SW480 (cell line): ENCODE data around the gene PLPPR1.

ENCODE experiments used
- DNase-seq: peaks from one replicate; pipeline ENCODE4 v3.0.0-alpha.2; 2016; ENCODE audit warnings: low spot score

The PLPPR1 gene

DNA sequence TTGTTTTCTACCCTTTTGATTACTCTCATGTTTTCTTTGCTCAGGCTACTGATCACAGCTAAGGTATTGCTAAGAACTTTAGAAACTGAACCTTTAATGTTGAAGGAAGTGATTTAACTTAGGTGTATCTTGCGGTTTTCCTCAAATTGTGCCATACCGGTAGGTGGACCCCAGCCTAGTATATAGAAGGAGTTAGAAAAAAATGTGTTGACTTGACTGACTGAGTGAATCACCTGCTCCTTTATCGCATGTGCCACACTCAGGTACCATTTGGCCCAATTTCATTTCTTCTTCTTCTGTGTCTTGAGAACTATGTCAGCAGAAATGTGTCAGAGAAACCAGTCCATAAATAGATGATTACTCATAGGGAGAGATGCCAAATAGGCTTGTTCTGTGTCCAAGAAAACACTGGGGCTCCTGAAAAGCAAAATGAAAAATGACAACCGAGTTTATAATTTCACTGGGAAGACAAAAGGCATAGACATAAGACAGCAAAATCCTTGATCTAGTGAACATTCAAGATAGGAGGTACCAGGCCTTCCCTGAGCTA, 19.4 kb downstream of the PLPPR1 start:
- DNase-seq: no peak

GRCh38 chr9:101050650-101051049, 22.1 kb downstream of the PLPPR1 start:
- DNase-seq: no peak

- no peak for DNase-seq
Observed at GRCh38 chr9:101054657-101055056, 26.1 kb downstream of the PLPPR1 start.

- no peak for DNase-seq
Observed at GRCh38 chr9:101055516-101055915, 27.0 kb downstream of the PLPPR1 start.

- no peak for DNase-seq
Observed at GRCh38 chr9:101062686-101063085, 34.2 kb downstream of the PLPPR1 start.

- DNase-seq: no peak
Observed at GRCh38 chr9:101063192-101063591, 34.7 kb downstream of the PLPPR1 start.

- DNase-seq: no peak
Observed at GRCh38 chr9:101064206-101064605, 35.7 kb downstream of the PLPPR1 start.

GRCh38 chr9:101065930-101066329, 37.4 kb downstream of the PLPPR1 start:
- no peak for DNase-seq

DNA sequence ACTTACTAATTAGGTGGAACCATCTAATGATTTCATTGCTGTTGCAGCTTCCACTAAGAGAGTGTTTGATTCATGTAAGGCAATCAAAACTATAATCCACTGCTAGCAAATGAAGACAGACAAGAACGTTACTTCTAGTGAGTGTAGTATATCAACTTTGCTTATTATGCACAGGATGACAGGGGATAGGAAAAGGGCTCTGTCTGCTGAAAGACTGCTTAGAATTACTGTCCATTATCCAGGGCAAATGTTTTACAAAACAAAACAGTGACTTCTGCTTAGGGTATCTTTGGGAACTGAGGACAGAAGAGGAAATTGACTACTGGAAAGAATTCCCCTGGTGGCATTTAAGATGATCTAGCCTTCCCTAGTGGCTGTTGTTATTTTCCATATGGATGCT, 40.2 kb downstream of the PLPPR1 start:
- DNase-seq: no peak

DNA sequence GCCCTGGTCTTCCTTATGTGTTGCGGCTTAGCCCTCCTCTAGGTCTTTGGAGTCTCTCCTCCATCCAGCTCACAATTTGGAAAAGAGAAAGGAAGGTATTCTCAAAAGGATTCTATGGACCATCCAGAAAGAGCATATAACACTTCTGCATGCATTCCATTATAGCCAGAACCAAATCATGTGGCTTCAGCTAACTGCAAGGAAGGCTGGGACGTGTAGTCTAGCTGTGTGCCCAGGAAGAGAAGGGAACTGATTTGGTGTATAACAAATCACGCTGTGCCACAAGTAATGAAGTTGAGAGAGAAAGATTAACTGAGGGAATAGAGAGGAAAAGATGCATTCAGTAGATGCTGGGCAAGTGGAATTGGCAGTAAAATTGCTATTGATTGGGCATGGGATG, 43.7 kb downstream of the PLPPR1 start:
- no peak for DNase-seq

DNA sequence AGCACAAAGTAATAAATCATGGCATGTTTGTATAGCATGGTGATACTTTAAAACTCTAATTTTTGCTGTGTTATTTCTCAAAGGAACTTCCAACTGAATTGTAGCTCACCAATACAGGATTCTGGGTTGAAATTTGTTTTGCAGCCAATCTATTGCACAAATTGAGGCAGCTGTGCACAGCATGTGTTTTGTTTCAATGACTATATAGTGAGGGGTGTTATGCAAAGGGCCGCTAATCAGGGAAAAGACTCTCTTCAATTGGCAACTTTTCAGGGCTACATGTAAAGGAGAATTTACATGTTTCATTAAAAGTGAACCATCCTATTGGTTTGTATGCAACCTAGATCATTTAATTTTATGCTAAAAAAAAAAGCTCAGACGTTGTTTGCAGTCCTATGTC, 44.6 kb downstream of the PLPPR1 start:
- DNase-seq: no peak

- DNase-seq: no peak
Observed at GRCh38 chr9:101081641-101082040, 53.1 kb downstream of the PLPPR1 start.

GRCh38 chr9:101083448-101084202, 55.1 kb downstream of the PLPPR1 start:
- no peak for DNase-seq

DNA sequence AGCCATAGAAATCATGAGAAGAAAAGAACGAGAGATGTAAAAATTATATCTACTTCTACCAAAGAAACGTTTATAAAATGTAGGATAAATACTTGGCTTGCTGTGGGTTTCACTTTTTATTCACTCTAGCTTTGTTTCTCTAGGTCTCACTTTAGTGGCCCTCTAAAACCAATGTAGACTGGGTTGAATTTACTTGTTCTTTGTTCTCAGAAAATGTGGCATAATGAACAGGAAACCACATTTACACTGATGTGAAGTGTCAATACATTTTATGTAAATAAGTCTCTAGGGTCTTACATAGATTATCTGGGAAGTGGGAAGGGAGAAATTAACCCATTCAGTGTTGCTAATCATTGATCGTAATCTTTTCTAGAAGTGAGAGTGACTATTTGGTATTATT, 58.9 kb downstream of the PLPPR1 start:
- no peak for DNase-seq

DNA sequence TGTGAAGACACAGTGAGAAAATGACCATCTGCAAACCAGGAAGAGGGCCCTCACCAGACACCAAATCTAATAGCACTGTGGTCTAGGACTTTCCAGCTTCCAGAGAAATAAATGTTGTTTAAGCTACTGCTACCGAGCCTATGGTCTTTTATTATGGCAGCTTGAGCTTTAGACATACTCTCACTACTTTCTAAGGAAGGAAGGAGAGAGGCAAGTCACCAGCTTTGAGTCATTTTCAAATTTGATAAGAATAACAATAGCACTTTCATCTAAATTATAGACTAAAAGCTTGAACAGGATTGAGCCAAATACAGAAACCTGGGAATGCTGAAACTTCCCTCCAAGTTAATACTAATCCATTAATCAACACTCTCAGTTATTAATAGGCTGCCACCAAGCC, 64.4 kb downstream of the PLPPR1 start:
- DNase-seq: no peak

DNA sequence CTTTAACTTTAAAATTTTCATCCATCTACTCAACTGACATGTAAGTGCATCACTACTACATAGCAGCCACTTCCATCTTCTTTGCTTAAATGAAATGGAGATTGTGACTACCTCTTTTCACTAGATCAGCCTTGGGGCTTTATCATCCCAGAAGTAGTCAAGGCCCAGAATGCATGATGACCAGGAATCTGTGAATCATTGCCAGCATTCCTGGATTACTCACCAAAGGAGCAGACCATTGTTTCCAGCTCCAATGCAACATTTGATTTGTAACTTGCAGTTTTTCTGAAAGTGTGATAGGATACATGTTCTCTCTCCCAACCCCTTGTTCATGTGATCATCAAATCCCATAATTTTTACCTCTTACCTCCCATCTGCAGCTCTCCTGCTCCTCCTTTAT, 65.1 kb downstream of the PLPPR1 start:
- no peak for DNase-seq

- no peak for DNase-seq
Observed at GRCh38 chr9:101094686-101095085, 66.2 kb downstream of the PLPPR1 start.

- DNase-seq: no peak
Observed at GRCh38 chr9:101097210-101097609, 68.7 kb downstream of the PLPPR1 start.

DNA sequence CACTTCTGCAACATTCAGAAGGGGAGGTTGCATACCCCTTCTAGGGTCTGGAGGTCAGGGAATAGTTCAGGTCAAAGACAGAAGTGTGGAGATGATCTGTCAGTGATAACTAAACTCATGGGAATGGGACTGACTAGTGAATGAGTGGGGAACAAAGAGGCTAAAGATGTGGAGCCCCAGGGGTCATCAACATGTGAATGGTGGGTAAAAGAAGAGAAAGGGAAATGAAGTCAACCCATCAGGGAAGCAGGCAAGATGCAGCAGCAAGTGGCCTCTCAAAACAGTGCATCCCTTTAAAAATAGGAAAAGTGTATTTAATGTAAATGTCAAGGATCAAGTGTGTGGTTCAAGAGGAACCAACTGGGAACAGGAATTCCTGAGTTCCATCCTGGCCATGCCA, 69.9 kb downstream of the PLPPR1 start:
- DNase-seq: no peak

GRCh38 chr9:101114317-101114716, 85.8 kb downstream of the PLPPR1 start:
- DNase-seq: no peak

DNA sequence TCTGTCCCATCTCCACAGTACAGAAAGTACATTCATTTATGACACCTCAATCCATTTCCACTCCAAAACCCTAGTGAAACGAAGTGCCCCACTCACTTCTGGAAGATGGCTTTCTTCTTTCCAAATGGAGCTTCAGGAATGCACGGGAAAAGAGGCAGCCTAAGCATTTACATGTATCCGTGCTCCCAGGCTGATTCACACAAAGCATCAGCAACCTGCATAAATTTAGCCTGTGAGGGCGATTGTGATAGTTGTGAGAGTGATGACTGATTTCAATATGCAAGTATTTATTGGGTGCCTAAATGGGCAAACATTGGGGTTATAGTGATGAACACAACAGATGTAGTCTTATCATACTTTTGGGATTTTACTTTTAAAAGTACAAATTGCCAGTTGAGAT, 86.6 kb downstream of the PLPPR1 start:
- DNase-seq: no peak

DNA sequence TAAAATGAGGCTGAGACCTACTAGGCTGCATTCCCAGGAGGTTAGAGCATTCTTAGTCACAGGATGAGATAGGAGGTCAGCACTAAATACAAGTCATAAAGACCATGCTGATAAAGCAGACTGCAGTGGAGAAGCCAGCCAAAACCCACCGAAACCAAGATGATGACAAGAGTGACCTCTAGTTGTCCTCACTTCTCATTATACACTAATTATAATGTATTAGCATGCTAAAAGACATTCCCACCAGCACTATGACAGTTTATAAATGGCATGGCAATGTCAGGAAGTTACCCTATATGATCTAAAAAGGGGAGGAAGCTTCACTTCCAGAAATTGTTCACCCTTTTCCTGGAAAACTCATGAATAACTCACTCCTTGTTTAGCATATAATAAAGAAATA, 88.6 kb downstream of the PLPPR1 start:
- no peak for DNase-seq

DNA sequence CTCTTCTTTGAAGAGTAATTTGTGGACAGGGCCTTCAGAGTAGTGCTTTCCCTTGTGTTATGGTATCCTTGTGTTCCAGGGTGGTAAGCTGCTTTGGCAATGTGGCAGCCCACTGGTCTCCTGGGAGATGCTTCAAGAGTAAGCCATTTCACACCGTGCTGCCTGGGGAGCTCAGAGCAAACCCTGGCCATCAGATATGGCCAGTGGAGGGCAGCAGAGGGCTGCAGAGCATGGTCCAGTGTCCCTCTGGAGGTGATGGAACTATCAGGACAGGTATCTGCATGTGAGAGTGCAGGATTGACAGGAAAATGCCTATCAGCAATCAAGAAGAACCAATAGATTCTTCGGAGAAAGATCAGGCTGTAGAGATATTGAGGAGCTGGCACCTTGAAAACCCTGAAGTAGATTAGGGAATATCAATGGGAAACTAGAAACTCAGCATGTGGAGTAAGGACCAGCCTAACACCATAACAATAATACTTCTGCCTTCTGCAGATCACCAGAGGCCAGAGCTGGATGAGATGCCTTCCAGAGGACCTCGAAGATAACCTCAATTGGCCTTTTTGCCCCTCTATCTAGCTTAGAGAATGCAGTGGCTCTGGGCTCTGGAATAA, 90.8 kb downstream of the PLPPR1 start:
- DNase-seq: peak; percentile 57
